ENCODE measurements around the gene CAMKK2. TPM values are rescaled to one million over a fixed set of nuclear protein-coding genes. Genes with fewer than 3 reads are reported as not detected.
"Not testable (repeated sequence)": the region's sequence is repeated elsewhere in the genome, so short reads cannot be mapped to it uniquely, and the experiment has no call there.

CAMKK2 gene
- polyA plus RNA-seq, 1 of the 3 experiments (the other 2 are of a cell fraction) = 23.6 TPM

DNA sequence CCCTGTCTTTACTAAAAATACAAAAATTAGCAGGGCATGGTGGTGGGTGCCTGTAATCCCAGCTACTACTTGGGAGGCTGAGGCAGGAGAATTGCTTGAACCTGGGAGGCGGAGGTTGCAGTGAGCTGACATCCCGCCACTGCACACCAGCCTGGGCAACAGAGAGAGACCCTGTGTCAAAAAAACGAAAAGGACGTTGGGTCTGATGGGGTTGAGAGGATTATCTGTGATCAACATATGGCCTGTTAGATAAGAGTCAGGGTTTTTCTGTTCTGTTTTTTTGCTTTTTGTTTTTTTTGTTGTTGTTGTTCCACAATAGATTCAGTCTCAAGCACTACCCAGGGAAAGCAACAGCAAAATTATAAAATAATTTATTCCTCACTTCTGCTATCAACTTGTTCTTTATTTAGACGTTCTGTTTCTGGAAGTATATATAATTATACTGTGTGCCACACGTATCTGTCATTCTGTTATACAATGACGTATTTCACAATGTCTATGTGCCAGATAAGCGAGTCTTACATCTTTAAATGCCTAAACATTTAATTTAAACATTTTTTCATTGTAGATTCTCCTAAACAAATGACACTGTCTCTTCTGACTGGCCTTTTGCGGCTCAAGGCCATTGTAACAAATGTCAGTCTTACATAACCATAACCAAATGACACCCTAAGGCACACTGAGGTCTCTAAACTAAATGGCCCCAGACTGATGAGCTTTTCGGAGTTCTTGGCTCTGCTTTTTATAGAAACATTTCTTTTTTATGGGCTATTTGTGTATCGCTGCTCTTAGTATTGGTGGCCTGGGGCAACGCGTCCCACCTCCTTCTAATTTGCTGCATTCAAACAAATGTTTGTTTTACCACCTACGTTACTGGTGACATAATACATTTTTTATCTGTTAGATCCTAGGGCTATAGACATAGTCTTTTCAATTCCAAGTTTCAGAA is 93.8 kb downstream of the CAMKK2 start (continued):
- TF ChIP-seq NRF1 (IDR thresholded peaks at IDR 0.05; ENCODE audit: low read depth, low read length) = no peak

DNA sequence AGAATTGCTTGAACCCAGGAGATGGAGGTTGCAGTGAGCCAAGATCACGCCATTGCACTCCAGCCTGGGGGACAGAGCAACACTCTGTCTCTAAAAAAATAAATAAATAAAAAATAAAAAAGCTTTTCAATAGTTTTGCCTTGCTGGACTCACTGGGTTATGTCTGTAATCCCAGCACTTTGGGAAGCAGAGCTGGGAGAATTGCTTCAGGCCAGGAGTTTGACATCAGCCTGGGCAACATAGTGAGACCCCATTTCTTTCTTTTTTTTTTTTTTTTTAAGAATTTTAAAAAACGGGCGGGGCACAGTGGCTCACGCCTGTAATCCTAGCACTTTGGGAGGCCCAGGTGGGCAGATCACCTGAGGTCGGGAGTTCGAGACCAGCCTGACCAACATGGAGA is 95.4 kb downstream of the CAMKK2 start:
- H3K9me3 ChIP-seq; H3K27me3 ChIP-seq (ENCODE audit: insufficient read depth); H3K79me2 ChIP-seq (ENCODE audit: insufficient read depth); H3K27ac ChIP-seq (ENCODE audit: low read depth in 2 of 2, low read length in 1 of 2); H3K9ac ChIP-seq; H3K4me2 ChIP-seq; CTCF ChIA-PET; H3K36me3 ChIP-seq (replicated peaks in 1 of 2; ENCODE audit: control insufficient read depth in 1 of 2, insufficient read depth in 2 of 2, low read length in 1 of 2); H2AFZ ChIP-seq (ENCODE audit: low read depth); H3K9me2 ChIP-seq; H3K4me3 ChIP-seq (ENCODE audit: low read depth in 2 of 2, low read length in 1 of 2); H4K20me1 ChIP-seq (ENCODE audit: insufficient read depth); H3F3A ChIP-seq (replicated peaks; ENCODE audit: insufficient read depth); DNase-seq; H3K4me1 ChIP-seq (ENCODE audit: control insufficient read depth in 1 of 2, insufficient read depth in 2 of 2, low read depth in 1 of 2, low read length in 1 of 2); POLR2A ChIA-PET: not testable (repeated sequence)
- 84% methylated on average over 6 of the region's 6 CpGs for WGBS (ENCODE audit: low lambda C conversion rate)

DNA sequence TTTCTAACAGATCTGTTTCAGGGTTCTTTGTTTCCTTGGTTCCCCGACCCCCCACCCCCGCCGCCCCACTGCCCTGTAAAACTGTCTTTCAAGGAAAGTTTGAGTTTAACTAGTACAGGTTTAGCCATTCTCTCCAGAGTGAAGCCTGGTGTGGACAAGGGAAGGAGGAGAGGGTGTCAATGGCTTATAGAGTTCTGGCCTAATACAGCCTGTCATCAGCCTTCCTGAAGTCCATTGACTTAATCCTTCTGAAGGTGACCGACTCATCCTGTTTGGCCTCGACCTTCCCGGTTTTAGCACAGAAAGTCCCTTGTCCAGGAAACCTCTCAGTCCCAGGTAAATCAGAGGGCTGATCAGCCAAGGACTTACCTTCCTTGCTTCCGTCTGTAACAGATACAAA is 97.6 kb downstream of the CAMKK2 start:
- Histone ChIP-seq H3K79me2 (ENCODE audit: insufficient read depth) (no peaks in the 10 kb centered on the region), H3K9ac (no peak overlapping the region), H3K4me2 (no peak overlapping the region), H3K4me1 (ENCODE audit: control insufficient read depth in 1 of 2, insufficient read depth in 2 of 2, low read depth in 1 of 2, low read length in 1 of 2) (peaks cover 0 to 9% of the 10 kb centered on the region in 2 experiments; a peak in 2 of 4 replicates), H4K20me1 (ENCODE audit: insufficient read depth) (no peaks in the 10 kb centered on the region), H3F3A (replicated peaks; ENCODE audit: insufficient read depth) (no peaks in the 10 kb centered on the region), H3K27ac (ENCODE audit: low read depth in 2 of 2, low read length in 1 of 2) (no peak overlapping the region), H2AFZ (ENCODE audit: low read depth) (no peak overlapping the region), H3K36me3 (replicated peaks in 1 of 2; ENCODE audit: control insufficient read depth in 1 of 2, insufficient read depth in 2 of 2, low read length in 1 of 2) (no peaks in the 10 kb centered on the region), H3K9me2 (no peaks in the 10 kb centered on the region), H3K27me3 (ENCODE audit: insufficient read depth) (0 out of 2 replicates have a peak, but pooled peaks cover 6% of the 10 kb centered on the region), H3K9me3 (no peaks in the 10 kb centered on the region), H3K4me3 (ENCODE audit: low read depth in 2 of 2, low read length in 1 of 2) (no peak overlapping the region)
- CTCF ChIA-PET = interaction anchor here (1.7 kb wide), 1 partner anchor 31 kb away, joined by 3 read pairs; no protein-coding TSS in a partner anchor
- no peak for DNase-seq
- POLR2A ChIA-PET = no interaction called here
- WGBS (ENCODE audit: low lambda C conversion rate) = 57% methylated on average over 7 of the region's 7 CpGs
- no peak for TF ChIP-seq FOSL2 (IDR thresholded peaks at IDR 0.05; ENCODE audit: borderline replicate concordance, low read depth)
- no peak for TF ChIP-seq EP300 (IDR thresholded peaks at IDR 0.05; ENCODE audit: borderline replicate concordance in 1 of 2, low read depth in 1 of 2, low read length in 1 of 2)
- no peak for TF ChIP-seq RCOR1 (IDR thresholded peaks at IDR 0.05; ENCODE audit: low read length)
- TF ChIP-seq MEF2A (IDR thresholded peaks at IDR 0.05; ENCODE audit: borderline replicate concordance, low read depth) = no peak
- no peak for TF ChIP-seq GATA2 (CRISPR knock-in tag; IDR thresholded peaks at IDR 0.05)
- no peak for TF ChIP-seq MXI1 (IDR thresholded peaks at IDR 0.05; ENCODE audit: low read depth, low read length)
- TF ChIP-seq SMC3 (IDR thresholded peaks at IDR 0.05; ENCODE audit: low read depth, low read length) = no peak
- TF ChIP-seq FOXM1 (IDR thresholded peaks at IDR 0.05; ENCODE audit: low read depth) = no peak
- no peak for TF ChIP-seq SIN3A (IDR thresholded peaks at IDR 0.05; ENCODE audit: borderline replicate concordance, low read depth, low read length)
- TF ChIP-seq, protein P1, sequence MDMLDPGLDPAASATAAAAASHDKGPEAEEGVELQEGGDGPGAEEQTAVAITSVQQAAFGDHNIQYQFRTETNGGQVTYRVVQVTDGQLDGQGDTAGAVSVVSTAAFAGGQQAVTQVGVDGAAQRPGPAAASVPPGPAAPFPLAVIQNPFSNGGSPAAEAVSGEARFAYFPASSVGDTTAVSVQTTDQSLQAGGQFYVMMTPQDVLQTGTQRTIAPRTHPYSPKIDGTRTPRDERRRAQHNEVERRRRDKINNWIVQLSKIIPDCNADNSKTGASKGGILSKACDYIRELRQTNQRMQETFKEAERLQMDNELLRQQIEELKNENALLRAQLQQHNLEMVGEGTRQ (IDR thresholded peaks at IDR 0.05; ENCODE audit: borderline replicate concordance, low read depth, low read length) = no peak
- TF ChIP-seq, protein P2, sequence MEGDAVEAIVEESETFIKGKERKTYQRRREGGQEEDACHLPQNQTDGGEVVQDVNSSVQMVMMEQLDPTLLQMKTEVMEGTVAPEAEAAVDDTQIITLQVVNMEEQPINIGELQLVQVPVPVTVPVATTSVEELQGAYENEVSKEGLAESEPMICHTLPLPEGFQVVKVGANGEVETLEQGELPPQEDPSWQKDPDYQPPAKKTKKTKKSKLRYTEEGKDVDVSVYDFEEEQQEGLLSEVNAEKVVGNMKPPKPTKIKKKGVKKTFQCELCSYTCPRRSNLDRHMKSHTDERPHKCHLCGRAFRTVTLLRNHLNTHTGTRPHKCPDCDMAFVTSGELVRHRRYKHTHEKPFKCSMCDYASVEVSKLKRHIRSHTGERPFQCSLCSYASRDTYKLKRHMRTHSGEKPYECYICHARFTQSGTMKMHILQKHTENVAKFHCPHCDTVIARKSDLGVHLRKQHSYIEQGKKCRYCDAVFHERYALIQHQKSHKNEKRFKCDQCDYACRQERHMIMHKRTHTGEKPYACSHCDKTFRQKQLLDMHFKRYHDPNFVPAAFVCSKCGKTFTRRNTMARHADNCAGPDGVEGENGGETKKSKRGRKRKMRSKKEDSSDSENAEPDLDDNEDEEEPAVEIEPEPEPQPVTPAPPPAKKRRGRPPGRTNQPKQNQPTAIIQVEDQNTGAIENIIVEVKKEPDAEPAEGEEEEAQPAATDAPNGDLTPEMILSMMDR (IDR thresholded peaks at IDR 0.05) = no peak
- TF ChIP-seq ELF1 (IDR thresholded peaks at IDR 0.05) = no peak
- no peak for TF ChIP-seq TAF1 (IDR thresholded peaks at IDR 0.05; ENCODE audit: borderline replicate concordance, low read depth, low read length)
- TF ChIP-seq, protein P3, sequence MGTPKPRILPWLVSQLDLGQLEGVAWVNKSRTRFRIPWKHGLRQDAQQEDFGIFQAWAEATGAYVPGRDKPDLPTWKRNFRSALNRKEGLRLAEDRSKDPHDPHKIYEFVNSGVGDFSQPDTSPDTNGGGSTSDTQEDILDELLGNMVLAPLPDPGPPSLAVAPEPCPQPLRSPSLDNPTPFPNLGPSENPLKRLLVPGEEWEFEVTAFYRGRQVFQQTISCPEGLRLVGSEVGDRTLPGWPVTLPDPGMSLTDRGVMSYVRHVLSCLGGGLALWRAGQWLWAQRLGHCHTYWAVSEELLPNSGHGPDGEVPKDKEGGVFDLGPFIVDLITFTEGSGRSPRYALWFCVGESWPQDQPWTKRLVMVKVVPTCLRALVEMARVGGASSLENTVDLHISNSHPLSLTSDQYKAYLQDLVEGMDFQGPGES (IDR thresholded peaks at IDR 0.05; ENCODE audit: low read depth, low read length) = no peak
- TF ChIP-seq, protein P4, sequence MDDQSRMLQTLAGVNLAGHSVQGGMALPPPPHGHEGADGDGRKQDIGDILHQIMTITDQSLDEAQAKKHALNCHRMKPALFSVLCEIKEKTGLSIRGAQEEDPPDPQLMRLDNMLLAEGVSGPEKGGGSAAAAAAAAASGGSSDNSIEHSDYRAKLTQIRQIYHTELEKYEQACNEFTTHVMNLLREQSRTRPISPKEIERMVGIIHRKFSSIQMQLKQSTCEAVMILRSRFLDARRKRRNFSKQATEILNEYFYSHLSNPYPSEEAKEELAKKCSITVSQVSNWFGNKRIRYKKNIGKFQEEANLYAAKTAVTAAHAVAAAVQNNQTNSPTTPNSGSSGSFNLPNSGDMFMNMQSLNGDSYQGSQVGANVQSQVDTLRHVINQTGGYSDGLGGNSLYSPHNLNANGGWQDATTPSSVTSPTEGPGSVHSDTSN (IDR thresholded peaks at IDR 0.05) = no peak
- no peak for TF ChIP-seq FOXJ3 (CRISPR knock-in tag; IDR thresholded peaks at IDR 0.05)
- TF ChIP-seq, protein P5, sequence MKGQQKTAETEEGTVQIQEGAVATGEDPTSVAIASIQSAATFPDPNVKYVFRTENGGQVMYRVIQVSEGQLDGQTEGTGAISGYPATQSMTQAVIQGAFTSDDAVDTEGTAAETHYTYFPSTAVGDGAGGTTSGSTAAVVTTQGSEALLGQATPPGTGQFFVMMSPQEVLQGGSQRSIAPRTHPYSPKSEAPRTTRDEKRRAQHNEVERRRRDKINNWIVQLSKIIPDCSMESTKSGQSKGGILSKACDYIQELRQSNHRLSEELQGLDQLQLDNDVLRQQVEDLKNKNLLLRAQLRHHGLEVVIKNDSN (IDR thresholded peaks at IDR 0.05; ENCODE audit: borderline replicate concordance, low read depth) = no peak
- TF ChIP-seq, protein P6, sequence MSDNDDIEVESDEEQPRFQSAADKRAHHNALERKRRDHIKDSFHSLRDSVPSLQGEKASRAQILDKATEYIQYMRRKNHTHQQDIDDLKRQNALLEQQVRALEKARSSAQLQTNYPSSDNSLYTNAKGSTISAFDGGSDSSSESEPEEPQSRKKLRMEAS (IDR thresholded peaks at IDR 0.05; ENCODE audit: low read depth) = no peak
